HepG2 (cell line): ENCODE data around the gene CA11. TPM values are rescaled to one million over a fixed set of nuclear protein-coding genes. Genes with fewer than 3 reads are reported as not detected.
A peak's percentile ranks its signal among the peaks of the same experiment; 100 is the strongest.

Experiments
- ADNP ChIP-seq: sonication (generic); formaldehyde crosslinking; IDR thresholded peaks from 2 replicates; pipeline ENCODE4 v1.4.0; 2020; ENCODE audit warnings: missing genetic modification reagents
- CEBPB ChIP-seq: IDR thresholded peaks from 2 replicates; pipeline ENCODE4 v1.6.1; 2011; ENCODE audit warnings: low read depth, low read length, improper control_type of control experiment, borderline replicate concordance
- CHD4 ChIP-seq: fragments of 200-600 bp; sonication (generic); IDR thresholded peaks from 2 replicates; pipeline ENCODE4 v1.7.0; 2017; ENCODE audit warnings: mild to moderate bottlenecking, low read length, borderline replicate concordance
- DPF2 ChIP-seq: sonication (generic); formaldehyde crosslinking; IDR thresholded peaks from 2 replicates; pipeline ENCODE4 v1.4.0; 2020; ENCODE audit warnings: mild to moderate bottlenecking, low read depth, missing genetic modification reagents, borderline replicate concordance
- DR1 ChIP-seq: sonication (generic); formaldehyde crosslinking; IDR thresholded peaks from 2 replicates; pipeline ENCODE4 v1.8.0; 2021; ENCODE audit warnings: mild to moderate bottlenecking, missing genetic modification reagents, inconsistent platforms
- FOXK1 ChIP-seq: sonication (generic); formaldehyde crosslinking; IDR thresholded peaks from 2 replicates; pipeline ENCODE4 v1.4.0; 2020; ENCODE audit warnings: low read depth, missing genetic modification reagents, borderline replicate concordance
- HNRNPL ChIP-seq: fragments of 200-400 bp; formaldehyde crosslinking; IDR thresholded peaks from 2 replicates; pipeline ENCODE4 v1.6.1; 2017; ENCODE audit warnings: mild to moderate bottlenecking, low read depth, low read length
- MEIS1 ChIP-seq: sonication (generic); formaldehyde crosslinking; IDR thresholded peaks from 2 replicates; pipeline ENCODE4 v1.9.0; 2021; ENCODE audit warnings: mild to moderate bottlenecking, missing genetic modification reagents, moderate library complexity, borderline replicate concordance
- NR2F1 ChIP-seq, 2 experiments: fragments of 450-650 bp in 1 of 2; formaldehyde crosslinking in 1 of 2; IDR thresholded peaks; 2 replicates each; pipeline versions ENCODE4 v1.5.0 to v1.6.1; 2016 to 2020; ENCODE audit warnings: mild to moderate bottlenecking in 1 of 2, missing compliant biosample characterization in 1 of 2, missing genetic modification reagents in 1 of 2, moderate library complexity in 1 of 2
- POLR2AphosphoS2 ChIP-seq: IDR thresholded peaks from 2 replicates; pipeline ENCODE4 v1.6.1; 2011; ENCODE audit warnings: low read depth, low read length, improper control_type of control experiment
- SNAPC4 ChIP-seq: sonication (generic); formaldehyde crosslinking; IDR thresholded peaks from 2 replicates; pipeline ENCODE4 v1.4.0; 2020; ENCODE audit warnings: mild to moderate bottlenecking, missing genetic modification reagents
- ZNF224 ChIP-seq: sonication (generic); formaldehyde crosslinking; IDR thresholded peaks from 2 replicates; pipeline ENCODE4 v1.5.0; 2020; ENCODE audit warnings: mild to moderate bottlenecking, missing genetic modification reagents
- ZNF557 ChIP-seq: sonication (generic); formaldehyde crosslinking; IDR thresholded peaks from 2 replicates; pipeline ENCODE4 v1.4.0; 2020; ENCODE audit warnings: missing genetic modification reagents
- ZNF674 ChIP-seq: sonication (generic); formaldehyde crosslinking; IDR thresholded peaks from 2 replicates; pipeline ENCODE4 v1.5.0; 2020; ENCODE audit warnings: low read depth, mild to moderate bottlenecking, missing genetic modification reagents
- ZNF720 ChIP-seq: sonication (generic); formaldehyde crosslinking; IDR thresholded peaks from 2 replicates; pipeline ENCODE4 v1.4.0; 2020; ENCODE audit warnings: missing genetic modification reagents
- ZSCAN5A ChIP-seq: sonication (generic); formaldehyde crosslinking; IDR thresholded peaks from 2 replicates; pipeline ENCODE4 v1.8.0; 2022; ENCODE audit warnings: mild to moderate bottlenecking, missing genetic modification reagents, borderline replicate concordance
- polyA plus RNA-seq, 8 experiments: library from polyadenylated mRNA; depleted of rRNA in 3 of 8; stranded (reverse) in 7 of 8; unstranded in 1 of 8; fragments of >200 nt; fragmentation: Illumina TruSeq in 4 of 8; extraction: Trizol in 4 of 8; gene quantifications; 2 replicates each; pipeline versions ENCODE4 v1.2.1 to v1.2.3, GENCODE V29; 2011 to 2016; ENCODE audit warnings: low read depth in 4 of 8, missing spikeins in 1 of 8, mixed read lengths in 1 of 8; ENCODE audit not compliant: insufficient read depth in 1 of 8
- total RNA-seq, 5 experiments: library from RNA; depleted of rRNA; stranded (reverse); fragments of >200 nt; fragmentation: Illumina TruSeq; extraction: Trizol; gene quantifications; 2 replicates each; pipeline ENCODE4 v1.2.3, GENCODE V29; 2016; ENCODE audit warnings: low read depth in 1 of 5
- TF ChIP-seq, protein P1 (sequence below): sonication (generic); formaldehyde crosslinking; IDR thresholded peaks from 2 replicates; pipeline ENCODE4 v1.4.0; 2020; ENCODE audit warnings: mild to moderate bottlenecking, low read depth, missing genetic modification reagents
- TF ChIP-seq, protein P2 (sequence below): sonication (generic); formaldehyde crosslinking; IDR thresholded peaks from 2 replicates; pipeline ENCODE4 v1.4.0; 2020; ENCODE audit warnings: mild to moderate bottlenecking, missing genetic modification reagents, borderline replicate concordance

CA11 gene
- total and polyA plus RNA-seq, 2 of the 13 experiments (the other 11 are each of a cell fraction or from before 2014, with no cell fraction given): 0.41 to 0.58 TPM

- TF ChIP-seq, protein P1, sequence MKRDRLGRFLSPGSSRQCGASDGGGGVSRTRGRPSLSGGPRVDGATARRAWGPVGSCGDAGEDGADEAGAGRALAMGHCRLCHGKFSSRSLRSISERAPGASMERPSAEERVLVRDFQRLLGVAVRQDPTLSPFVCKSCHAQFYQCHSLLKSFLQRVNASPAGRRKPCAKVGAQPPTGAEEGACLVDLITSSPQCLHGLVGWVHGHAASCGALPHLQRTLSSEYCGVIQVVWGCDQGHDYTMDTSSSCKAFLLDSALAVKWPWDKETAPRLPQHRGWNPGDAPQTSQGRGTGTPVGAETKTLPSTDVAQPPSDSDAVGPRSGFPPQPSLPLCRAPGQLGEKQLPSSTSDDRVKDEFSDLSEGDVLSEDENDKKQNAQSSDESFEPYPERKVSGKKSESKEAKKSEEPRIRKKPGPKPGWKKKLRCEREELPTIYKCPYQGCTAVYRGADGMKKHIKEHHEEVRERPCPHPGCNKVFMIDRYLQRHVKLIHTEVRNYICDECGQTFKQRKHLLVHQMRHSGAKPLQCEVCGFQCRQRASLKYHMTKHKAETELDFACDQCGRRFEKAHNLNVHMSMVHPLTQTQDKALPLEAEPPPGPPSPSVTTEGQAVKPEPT (CRISPR knock-in tag): peak; percentile 56; the same call in 1 of the 2 replicates
- no peak for TF ChIP-seq CEBPB
- TF ChIP-seq SNAPC4 (CRISPR knock-in tag): no peak
- no peak for TF ChIP-seq ZNF674 (CRISPR knock-in tag)
- no peak for TF ChIP-seq HNRNPL
- no peak for TF ChIP-seq POLR2AphosphoS2
- peak in 1 of 2 experiments; percentile 51; a peak in 1 of 4 replicates for TF ChIP-seq NR2F1 (CRISPR knock-in tag; IDR thresholded peaks at IDR 0.05)
- no peak for TF ChIP-seq FOXK1
- 0 out of 2 replicates have a peak, but pooled peaks have one; percentile 7 for TF ChIP-seq ZNF557 (CRISPR knock-in tag)
- no peak for TF ChIP-seq ZNF720 (CRISPR knock-in tag)
- TF ChIP-seq CHD4: peak; percentile 99
- TF ChIP-seq MEIS1 (CRISPR knock-in tag): no peak
- peak; percentile 99; the same call in 1 of the 2 replicates for TF ChIP-seq ADNP (CRISPR knock-in tag)
- 0 out of 2 replicates have a peak, but pooled peaks have one; percentile 12 for TF ChIP-seq ZNF224 (CRISPR knock-in tag)
- TF ChIP-seq DPF2 (CRISPR knock-in tag): no peak
- TF ChIP-seq DR1 (CRISPR knock-in tag): no peak
- no peak for TF ChIP-seq ZSCAN5A (CRISPR knock-in tag)
- TF ChIP-seq, protein P2, sequence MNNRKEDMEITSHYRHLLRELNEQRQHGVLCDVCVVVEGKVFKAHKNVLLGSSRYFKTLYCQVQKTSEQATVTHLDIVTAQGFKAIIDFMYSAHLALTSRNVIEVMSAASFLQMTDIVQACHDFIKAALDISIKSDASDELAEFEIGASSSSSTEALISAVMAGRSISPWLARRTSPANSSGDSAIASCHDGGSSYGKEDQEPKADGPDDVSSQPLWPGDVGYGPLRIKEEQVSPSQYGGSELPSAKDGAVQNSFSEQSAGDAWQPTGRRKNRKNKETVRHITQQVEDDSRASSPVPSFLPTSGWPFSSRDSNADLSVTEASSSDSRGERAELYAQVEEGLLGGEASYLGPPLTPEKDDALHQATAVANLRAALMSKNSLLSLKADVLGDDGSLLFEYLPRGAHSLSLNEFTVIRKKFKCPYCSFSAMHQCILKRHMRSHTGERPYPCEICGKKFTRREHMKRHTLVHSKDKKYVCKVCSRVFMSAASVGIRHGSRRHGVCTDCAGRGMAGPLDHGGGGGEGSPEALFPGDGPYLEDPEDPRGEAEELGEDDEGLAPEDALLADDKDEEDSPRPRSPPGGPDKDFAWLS: 0 out of 2 replicates have a peak, but pooled peaks have one; percentile 36
These were observed 26.0 kb downstream of the CA11 start (continued) for GRCh38 chr19:48619692-48620585.
